Naive thymus-derived CD4-positive, alpha-beta T cell (primary cell): ENCODE data around the gene NINJ2. TPM values are rescaled to one million over a fixed set of nuclear protein-coding genes. Genes with fewer than 3 reads are reported as not detected.
A peak's percentile ranks its signal among the peaks of the same experiment; 100 is the strongest.

ENCODE experiments used
- ATAC-seq: fragments of 150-1000 bp; cut with Tn5 transposase; 2 replicates; pipeline ENCODE4 v1.10.0; 2021; ENCODE audit warnings: mild to moderate bottlenecking, moderate library complexity
- CTCF ChIA-PET: fragments of 350-600 bp; sonication (Branson Sonifier 250); formaldehyde crosslinking; loops from one replicate; lab custom pipeline; 2021; ENCODE audit warnings: antibody characterized with exemption; lab: Charles Lee
- POLR2A ChIA-PET: fragments of 350-600 bp; sonication (Branson Sonifier 250); formaldehyde crosslinking; loops from one replicate; lab custom pipeline; 2021; ENCODE audit warnings: antibody characterized with exemption, inconsistent platforms; lab: Charles Lee
- DNase-seq, 9 donors: peaks; one replicate each; pipeline versions ENCODE4 v3.0.0 to v3.0.0-alpha.2; 2020 to 2022; ENCODE audit warnings: mixed read lengths in 1 of 9
- H3K27ac ChIP-seq: one replicate; pipeline ENCODE4 v1.7.0; 2013; ENCODE audit warnings: mild to moderate bottlenecking, low read depth, low read length, moderate library complexity
- H3K27me3 ChIP-seq, 2 donors: one replicate each; pipeline ENCODE4 v1.7.0; 2013; ENCODE audit warnings: low read length in 2 of 2, mild to moderate bottlenecking in 2 of 2, moderate library complexity in 2 of 2; ENCODE audit not compliant: control insufficient read depth in 2 of 2, insufficient read depth in 2 of 2
- H3K36me3 ChIP-seq, 3 experiments: 1 replicate in 2 of 3; 2 replicates in 1 of 3; pipeline ENCODE4 v1.7.0; 2013; ENCODE audit warnings: low read length in 3 of 3, mild to moderate bottlenecking in 3 of 3, moderate library complexity in 1 of 3; ENCODE audit not compliant: insufficient read depth in 3 of 3, control insufficient read depth in 2 of 3
- H3K4me1 ChIP-seq, 2 donors: one replicate each; pipeline ENCODE4 v1.7.0; 2013; ENCODE audit warnings: low read length in 2 of 2, mild to moderate bottlenecking in 2 of 2, moderate library complexity in 1 of 2; ENCODE audit not compliant: control insufficient read depth in 2 of 2, insufficient read depth in 2 of 2
- H3K4me3 ChIP-seq: 2 replicates; pipeline ENCODE4 v1.7.0; 2013; ENCODE audit warnings: mild to moderate bottlenecking, low read length
- H3K9me3 ChIP-seq, 3 experiments: 1 replicate in 2 of 3; 2 replicates in 1 of 3; pipeline ENCODE4 v1.7.0; 2013; ENCODE audit warnings: low read length in 3 of 3; ENCODE audit not compliant: control insufficient read depth in 2 of 3
- H3K27ac Mint-ChIP-seq, 9 donors: one replicate each; pipeline ENCODE4 v1.8.0; 2020 to 2022; ENCODE audit warnings: mixed read lengths in 9 of 9, mild to moderate bottlenecking in 8 of 9, moderate library complexity in 5 of 9, inconsistent platforms in 2 of 9
- H3K27me3 Mint-ChIP-seq, 5 donors: one replicate each; pipeline ENCODE4 v1.8.0; 2021 to 2022; ENCODE audit warnings: mixed read lengths in 5 of 5, mild to moderate bottlenecking in 1 of 5
- H3K36me3 Mint-ChIP-seq, 5 donors: one replicate each; pipeline ENCODE4 v1.8.0; 2020 to 2022; ENCODE audit warnings: mixed read lengths in 5 of 5, mild to moderate bottlenecking in 3 of 5, inconsistent platforms in 1 of 5
- H3K4me1 Mint-ChIP-seq, 7 donors: one replicate each; pipeline ENCODE4 v1.8.0; 2020 to 2022; ENCODE audit warnings: mixed read lengths in 7 of 7, mild to moderate bottlenecking in 3 of 7, inconsistent platforms in 1 of 7
- H3K4me3 Mint-ChIP-seq, 10 donors: one replicate each; pipeline ENCODE4 v1.8.0; 2020 to 2022; ENCODE audit warnings: mild to moderate bottlenecking in 10 of 10, mixed read lengths in 10 of 10, moderate library complexity in 6 of 10, inconsistent platforms in 2 of 10
- H3K9me3 Mint-ChIP-seq, 11 donors: one replicate each; pipeline ENCODE4 v1.8.0; 2020 to 2022; ENCODE audit warnings: mixed read lengths in 11 of 11, mild to moderate bottlenecking in 4 of 11, inconsistent platforms in 1 of 11, moderate library complexity in 1 of 11
- intact Hi-C, 2 donors: fragments of 100-400 bp; cut with micrococcal nuclease; formaldehyde crosslinking; loops; one replicate each; pipeline ENCODE4 v1.15.1; 2023
- polyA plus RNA-seq, 2 donors: library from polyadenylated mRNA; unstranded; fragments of 300-500 nt; fragmentation: Illumina TruSeq; gene quantifications; one replicate each; pipeline ENCODE4 v1.2.3, GENCODE V29; 2021
- total RNA-seq, 6 experiments: library from RNA in 5 of 6; stranded (reverse) in 5 of 6; gene quantifications; 1 replicate in 5 of 6; 2 replicates in 1 of 6; pipeline ENCODE4 v1.2.3 and lab custom pipeline; 2021 to 2026

Gene NINJ2
- total and polyA plus RNA-seq, 7 experiments from 2014 or later, result 0.84 to 11.2 (median 5.1) TPM

DNA sequence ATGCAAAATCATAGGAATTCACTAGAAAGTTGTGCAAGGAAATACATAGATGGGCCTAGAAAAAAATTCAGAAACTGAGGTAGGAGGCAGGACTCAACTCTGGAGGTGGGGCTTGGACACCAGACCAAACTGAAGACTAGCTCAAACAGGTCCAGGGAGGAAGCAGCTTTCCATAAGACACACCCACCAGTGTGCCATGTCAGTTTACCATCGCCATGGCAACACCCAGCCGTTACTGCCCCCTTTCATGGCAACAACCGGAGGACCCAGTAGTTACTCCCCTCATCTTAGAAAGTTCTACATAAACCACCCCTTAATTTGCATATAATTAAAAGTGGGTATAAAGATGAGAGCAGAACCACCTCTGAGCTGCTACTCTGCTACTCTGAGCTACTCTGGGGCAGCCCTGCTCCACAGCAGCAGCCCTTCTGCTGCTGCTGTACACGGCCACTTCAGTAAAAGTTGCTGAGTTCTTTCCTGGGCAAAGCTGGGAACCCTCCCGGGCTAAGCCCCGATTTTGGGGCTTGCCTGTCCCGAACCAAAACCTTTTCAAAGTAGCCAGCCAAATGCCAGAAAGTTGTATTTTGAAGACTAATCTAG is 30.8 kb upstream of the NINJ2 start:
- H3K27ac Mint-ChIP-seq, result no peak overlapping the region
- ChIA-PET POLR2A (interaction anchor here (0.6 to 1.1 kb wide), 2 partner anchors 8 to 98 kb away, joined by 3 to 5 read pairs; no protein-coding TSS in a partner anchor), CTCF (interaction anchor here (0.8 kb wide), 1 partner anchor 9 kb away, joined by 3 read pairs; no protein-coding TSS in a partner anchor)
- H3K27me3 Mint-ChIP-seq, result no peaks in the 10 kb centered on the region
- H3K9me3 Mint-ChIP-seq, result peaks cover 0 to 22% (median 8%) of the 10 kb centered on the region in 11 donors
- peaks cover 16 to 43% (median 32%) of the 10 kb centered on the region in 7 donors for H3K4me1 Mint-ChIP-seq
- no peak overlapping the region for H3K4me3 Mint-ChIP-seq
- Histone ChIP-seq H3K4me3 (no peak overlapping the region), H3K27me3 (no peaks in the 10 kb centered on the region), H3K27ac (no peak overlapping the region), H3K9me3 (peaks cover 0 to 11% (median 7%) of the 10 kb centered on the region in 3 experiments), H3K36me3 (no peaks in the 10 kb centered on the region), H3K4me1 (peaks cover 11 to 17% of the 10 kb centered on the region in 2 donors)
- no peak for DNase-seq
- peaks cover 0 to 23% (median 5%) of the 10 kb centered on the region in 5 donors for H3K36me3 Mint-ChIP-seq
- no peak for ATAC-seq
- intact Hi-C loops, result no loop called here

DNA sequence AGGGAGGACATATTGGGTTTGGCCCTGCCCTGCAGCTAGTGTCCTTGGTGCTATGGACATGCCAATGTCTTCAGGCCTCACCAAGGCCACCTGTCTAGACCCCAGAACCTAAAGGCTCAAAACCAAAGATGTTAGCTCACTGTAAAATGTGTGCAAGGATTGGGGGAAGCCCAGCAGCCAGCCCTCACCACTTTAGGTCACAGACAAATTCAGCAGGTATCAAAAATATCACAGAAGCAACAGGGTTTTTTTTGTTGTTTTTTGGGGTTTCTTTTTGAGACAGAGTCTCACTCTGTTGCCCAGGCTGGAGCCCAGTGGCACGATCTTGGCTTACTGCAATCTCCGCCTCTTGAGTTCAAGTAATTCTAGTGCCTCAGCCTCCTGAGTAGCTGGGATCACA is 29.0 kb upstream of the NINJ2 start:
- Histone ChIP-seq H3K9me3 (no peaks in the 10 kb centered on the region), H3K27me3 (no peaks in the 10 kb centered on the region), H3K4me3 (no peak overlapping the region), H3K27ac (no peak overlapping the region), H3K36me3 (no peaks in the 10 kb centered on the region), H3K4me1 (peaks cover 7 to 8% of the 10 kb centered on the region in 2 donors)
- no peak overlapping the region for H3K27ac Mint-ChIP-seq
- H3K9me3 Mint-ChIP-seq, result peaks cover 0 to 8% (median 0%) of the 10 kb centered on the region in 11 donors
- intact Hi-C loops, result no loop called here
- no peaks in the 10 kb centered on the region for H3K27me3 Mint-ChIP-seq
- CTCF ChIA-PET, result interaction anchor here (0.6 kb wide), 1 partner anchor 9 kb away, joined by 3 read pairs; no protein-coding TSS in a partner anchor
- POLR2A ChIA-PET, result interaction anchor here (1.5 kb wide), 1 partner anchor 60 kb away, joined by 3 read pairs; no protein-coding TSS in a partner anchor
- H3K36me3 Mint-ChIP-seq, result peaks cover 0 to 13% (median 1%) of the 10 kb centered on the region in 5 donors
- DNase-seq, result no peak
- peaks cover 10 to 44% (median 32%) of the 10 kb centered on the region in 7 donors for H3K4me1 Mint-ChIP-seq
- no peak for ATAC-seq
- no peak overlapping the region for H3K4me3 Mint-ChIP-seq

DNA sequence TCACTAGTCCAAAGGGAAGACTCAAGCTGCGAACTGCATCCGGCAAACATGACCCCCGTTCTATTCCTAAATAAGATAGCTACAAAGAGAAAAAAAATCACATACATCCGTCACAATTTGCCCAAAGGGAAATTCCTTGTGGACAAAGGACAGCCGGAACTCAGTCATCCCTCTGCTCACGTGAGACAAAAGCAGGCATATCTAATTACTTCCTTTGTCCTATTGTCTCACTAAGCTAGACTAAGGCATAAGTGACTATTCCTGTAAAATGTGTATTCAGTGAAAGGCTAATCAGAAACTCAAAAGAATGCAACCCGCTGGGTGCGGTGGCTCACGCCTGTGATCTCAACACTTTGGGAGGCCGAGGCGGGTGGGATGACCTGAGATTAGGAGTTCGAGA is 27.2 kb upstream of the NINJ2 start:
- H3K9me3 Mint-ChIP-seq, result peaks cover 0 to 6% (median 0%) of the 10 kb centered on the region in 11 donors
- intact Hi-C loops, result no loop called here
- H3K27ac Mint-ChIP-seq, result peak overlapping the region in 2 of 9 donors; percentile 23 to 42
- Histone ChIP-seq H3K4me3 (no peak overlapping the region), H3K36me3 (no peaks in the 10 kb centered on the region), H3K27ac (no peak overlapping the region), H3K27me3 (no peaks in the 10 kb centered on the region), H3K4me1 (peaks cover 10 to 15% of the 10 kb centered on the region in 2 donors), H3K9me3 (no peaks in the 10 kb centered on the region)
- ATAC-seq (no peak), DNase-seq (no peak)
- H3K36me3 Mint-ChIP-seq, result peaks cover 0 to 10% (median 0%) of the 10 kb centered on the region in 5 donors
- ChIA-PET CTCF (no interaction called here), POLR2A (interaction anchor here (0.6 kb wide), 1 partner anchor 114 kb away, joined by 3 read pairs; no protein-coding TSS in a partner anchor)
- peaks cover 19 to 41% (median 33%) of the 10 kb centered on the region in 7 donors for H3K4me1 Mint-ChIP-seq
- H3K4me3 Mint-ChIP-seq, result no peak overlapping the region
- no peaks in the 10 kb centered on the region for H3K27me3 Mint-ChIP-seq

DNA sequence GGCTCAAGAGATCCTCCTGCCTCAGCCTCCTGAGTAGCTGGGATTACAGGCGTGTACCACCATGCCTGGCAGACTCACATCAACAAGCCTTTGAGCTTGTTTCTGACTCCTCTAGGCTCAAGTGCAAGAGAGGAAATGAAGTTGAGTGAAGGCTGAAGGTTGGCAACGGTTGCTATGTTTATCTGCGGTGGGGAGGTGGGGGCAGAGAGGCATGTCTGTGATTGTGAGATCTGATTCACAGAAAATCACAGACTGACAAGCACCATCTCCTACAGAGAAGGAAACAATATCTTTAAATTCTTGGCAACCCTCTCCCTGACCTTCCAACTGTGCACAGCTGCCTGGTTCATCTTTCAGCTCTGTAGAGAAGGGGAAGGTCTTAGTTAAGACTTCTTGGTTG is 22.1 kb upstream of the NINJ2 start:
- H3K36me3 ChIP-seq, result no peaks in the 10 kb centered on the region
- no peaks in the 10 kb centered on the region for H3K27me3 ChIP-seq
- H3K27me3 Mint-ChIP-seq, result no peaks in the 10 kb centered on the region
- DNase-seq (peak; percentile 48 to 96 (median 94)), ATAC-seq (peak; percentile 96)
- ChIA-PET POLR2A (interaction anchor here (0.6 to 3.8 kb wide), 17 partner anchors 8 to 131 kb away, joined by 3 to 30 read pairs (median 5); partner anchors contain the start of genes NINJ2 and WNK1), CTCF (interaction anchor here (0.6 to 2.1 kb wide), 5 partner anchors 9 to 113 kb away, joined by 3 to 18 read pairs (median 4); partner anchors contain the start of gene WNK1)
- peaks cover 0 to 4% (median 0%) of the 10 kb centered on the region in 5 donors for H3K36me3 Mint-ChIP-seq
- H3K9me3 ChIP-seq, result no peaks in the 10 kb centered on the region
- peak overlapping the region; percentile 30 to 78 (median 72) for H3K4me3 Mint-ChIP-seq
- peaks cover 23 to 31% of the 10 kb centered on the region in 2 donors for H3K4me1 ChIP-seq
- peaks cover 23 to 53% (median 48%) of the 10 kb centered on the region in 7 donors for H3K4me1 Mint-ChIP-seq
- peak overlapping the region; percentile 90 to 99 (median 98) for H3K27ac Mint-ChIP-seq
- intact Hi-C loops, result loop anchor here (1.0 to 5.0 kb wide), 12 partner anchors 11 to 264 kb away; partner anchors contain the start of gene RAD52 (in 1 of the 2)
- H3K4me3 ChIP-seq, result no peak overlapping the region
- peak overlapping the region; percentile 81 for H3K27ac ChIP-seq
- no peaks in the 10 kb centered on the region for H3K9me3 Mint-ChIP-seq

DNA sequence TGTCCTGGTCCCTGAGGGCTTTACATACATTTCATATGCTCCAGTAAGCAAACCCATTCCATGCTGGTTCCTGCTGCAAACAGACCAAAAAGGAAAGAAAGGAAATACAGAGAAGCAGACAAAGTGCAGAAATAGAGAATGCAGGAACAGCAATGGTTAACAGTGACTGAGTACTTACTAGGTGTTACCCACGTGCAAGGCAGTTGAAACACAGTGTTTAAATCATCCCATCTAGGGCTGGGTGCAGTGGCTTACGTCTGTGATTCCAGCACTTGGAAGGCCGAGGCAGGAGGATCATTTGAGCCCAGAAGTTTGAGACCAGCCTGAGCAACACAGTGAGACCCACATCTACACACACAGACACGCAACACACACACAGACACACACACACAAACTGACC is 21.2 kb upstream of the NINJ2 start:
- Histone ChIP-seq H3K27me3 (no peaks in the 10 kb centered on the region), H3K36me3 (no peaks in the 10 kb centered on the region), H3K9me3 (no peaks in the 10 kb centered on the region), H3K4me3 (no peak overlapping the region), H3K27ac (peak overlapping the region; percentile 81), H3K4me1 (peaks cover 23 to 31% of the 10 kb centered on the region in 2 donors)
- H3K27ac Mint-ChIP-seq, result peak overlapping the region; percentile 67 to 99 (median 94)
- no peaks in the 10 kb centered on the region for H3K9me3 Mint-ChIP-seq
- H3K36me3 Mint-ChIP-seq, result peaks cover 0 to 7% (median 0%) of the 10 kb centered on the region in 5 donors
- peak overlapping the region in 9 of 10 donors; percentile 15 to 72 (median 41) for H3K4me3 Mint-ChIP-seq
- ATAC-seq (no peak), DNase-seq (no peak)
- POLR2A ChIA-PET, result interaction anchor here (1.0 to 3.8 kb wide), 4 partner anchors 9 to 132 kb away, joined by 5 to 30 read pairs (median 6); partner anchors contain the start of gene WNK1
- no peaks in the 10 kb centered on the region for H3K27me3 Mint-ChIP-seq
- intact Hi-C loops, result no loop called here
- H3K4me1 Mint-ChIP-seq, result peaks cover 23 to 54% (median 48%) of the 10 kb centered on the region in 7 donors
- CTCF ChIA-PET, result interaction anchor here (1.0 kb wide), 1 partner anchor 67 kb away, joined by 3 read pairs; no protein-coding TSS in a partner anchor

DNA sequence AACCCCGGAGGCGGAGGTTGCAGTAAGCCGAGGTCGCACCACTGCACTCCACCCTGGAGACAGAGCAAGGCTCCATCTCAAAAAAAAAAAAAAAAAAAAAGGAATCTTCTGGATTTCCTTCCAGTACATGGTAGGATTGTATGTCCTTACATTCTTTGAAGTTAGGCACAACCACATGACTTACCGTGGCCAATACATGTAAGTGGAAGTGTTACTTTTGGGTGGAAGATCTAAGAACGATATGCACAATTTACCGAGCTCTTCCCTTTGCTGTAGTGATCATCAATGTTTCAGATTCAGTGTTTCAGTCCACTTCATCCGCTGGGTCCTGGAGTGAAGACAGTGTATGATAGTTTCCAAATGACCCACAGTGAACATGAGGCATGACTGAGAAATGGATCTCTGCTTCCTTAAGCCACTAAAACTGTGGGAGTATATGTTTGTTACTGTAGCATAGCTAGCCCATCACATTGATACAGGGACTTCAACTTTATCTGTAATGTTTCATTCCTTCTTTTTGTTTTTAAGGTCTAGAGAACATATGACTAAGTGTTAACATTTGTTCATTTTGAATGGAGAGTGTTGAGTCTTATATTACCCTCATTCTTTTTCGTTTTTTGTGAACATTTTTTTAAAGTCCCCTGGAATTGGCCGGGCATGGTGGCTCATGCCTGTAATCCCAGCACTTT is 18.5 kb upstream of the NINJ2 start:
- Mint-ChIP-seq H3K9me3 (no peaks in the 10 kb centered on the region), H3K36me3 (peaks cover 0 to 7% (median 0%) of the 10 kb centered on the region in 5 donors), H3K4me1 (peaks cover 21 to 54% (median 50%) of the 10 kb centered on the region in 7 donors), H3K4me3 (no peak overlapping the region), H3K27ac (peak overlapping the region in 3 of 9 donors; percentile 1 to 54 (median 1)), H3K27me3 (no peaks in the 10 kb centered on the region)
- H3K4me3 ChIP-seq, result no peak overlapping the region
- H3K27ac ChIP-seq, result no peak overlapping the region
- DNase-seq (no peak), ATAC-seq (no peak)
- intact Hi-C loops, result no loop called here
- CTCF ChIA-PET, result no interaction called here
- POLR2A ChIA-PET, result interaction anchor here (0.6 to 1.0 kb wide), 2 partner anchors 13 to 16 kb away, joined by 3 to 6 read pairs; no protein-coding TSS in a partner anchor
- H3K4me1 ChIP-seq, result peaks cover 28 to 35% of the 10 kb centered on the region in 2 donors
- no peaks in the 10 kb centered on the region for H3K36me3 ChIP-seq
- H3K27me3 ChIP-seq, result no peaks in the 10 kb centered on the region
- no peaks in the 10 kb centered on the region for H3K9me3 ChIP-seq
